B cell (primary cell): ENCODE measurements around the gene BUB3. TPM values are rescaled to one million over a fixed set of nuclear protein-coding genes. Genes with fewer than 3 reads are reported as not detected.

Source experiments
- ATAC-seq: fragments of 200-7000 bp; cut with Tn5 transposase; one replicate; pipeline ENCODE4 v1.10.0; 2021; ENCODE audit warnings: low read depth, mild to moderate bottlenecking, moderate number of reproducible peaks, moderate library complexity
- CTCF ChIA-PET: fragments of 350-600 bp; sonication (Branson Sonifier 250); formaldehyde crosslinking; loops from one replicate; lab custom pipeline; 2021; ENCODE audit warnings: antibody characterized with exemption, inconsistent platforms; lab: Charles Lee
- POLR2A ChIA-PET: fragments of 350-600 bp; sonication (Branson Sonifier 250); formaldehyde crosslinking; loops from one replicate; lab custom pipeline; 2021; ENCODE audit warnings: antibody characterized with exemption; lab: Charles Lee
- DNase-seq: peaks from one replicate; pipeline ENCODE4 v3.0.0; 2013
- H2AFZ ChIP-seq: 2 replicates; pipeline ENCODE4 v1.6.1; 2012; ENCODE audit warnings: mild to moderate bottlenecking, low read depth, low read length; ENCODE audit not compliant: insufficient read depth, poor library complexity, severe bottlenecking
- H3K27ac ChIP-seq, 2 donors: 1 replicate in 1 of 2; 2 replicates in 1 of 2; pipeline ENCODE4 v1.5.1; 2012 to 2013; ENCODE audit warnings: low read length in 2 of 2, mild to moderate bottlenecking in 2 of 2, moderate library complexity in 1 of 2
- H3K27me3 ChIP-seq, 4 experiments: fragments of 200-600 bp in 1 of 4; sonication (generic) in 1 of 4; replicated peaks in 1 of 4; 1 replicate in 2 of 4; 2 replicates in 2 of 4; pipeline versions ENCODE4 v1.6.1 to v1.7.0; 2013 to 2016; ENCODE audit warnings: low read length in 3 of 4, mild to moderate bottlenecking in 2 of 4, mixed read lengths in 1 of 4, moderate library complexity in 1 of 4; ENCODE audit not compliant: insufficient read depth in 4 of 4, control insufficient read depth in 3 of 4; ENCODE audit errors: control extremely low read depth in 1 of 4
- H3K36me3 ChIP-seq, 2 experiments: replicated peaks in 1 of 2; 1 replicate in 1 of 2; 2 replicates in 1 of 2; pipeline versions ENCODE4 v1.6.1 to v1.7.1; 2013; ENCODE audit warnings: low read length in 1 of 2; ENCODE audit not compliant: insufficient read depth in 2 of 2, control insufficient read depth in 1 of 2; ENCODE audit errors: control extremely low read depth in 1 of 2, extremely low read depth in 1 of 2
- H3K4me1 ChIP-seq, 2 donors: fragments of 200-600 bp in 1 of 2; sonication (generic) in 1 of 2; 1 replicate in 1 of 2; 2 replicates in 1 of 2; pipeline versions ENCODE4 v1.5.1 to v1.6.1; 2013 to 2017; ENCODE audit warnings: low read length in 2 of 2; ENCODE audit not compliant: control insufficient read depth in 2 of 2, insufficient read depth in 2 of 2
- H3K4me2 ChIP-seq: replicated peaks from 2 replicates; pipeline ENCODE3; 2012; ENCODE audit warnings: mild to moderate bottlenecking, low read depth, low read length; ENCODE audit not compliant: poor library complexity, severe bottlenecking
- H3K4me3 ChIP-seq, 5 experiments: fragments of 200-600 bp in 1 of 5; sonication (generic) in 1 of 5; 1 replicate in 3 of 5; 2 replicates in 2 of 5; pipeline versions ENCODE4 v1.5.1 to v1.7.0; 2011 to 2016; ENCODE audit warnings: low read length in 4 of 5, mild to moderate bottlenecking in 4 of 5, low read depth in 2 of 5, control low read depth in 1 of 5, moderate library complexity in 1 of 5; ENCODE audit not compliant: insufficient read depth in 1 of 5; ENCODE audit errors: control extremely low read depth in 1 of 5, extremely low read depth in 1 of 5
- H3K79me2 ChIP-seq: fragments of 200-600 bp; sonication (generic); one replicate; pipeline ENCODE4 v1.6.0; 2016; ENCODE audit warnings: low read length; ENCODE audit not compliant: control insufficient read depth, insufficient read depth
- H3K9ac ChIP-seq: fragments of 200-600 bp; sonication (generic); 2 replicates; pipeline ENCODE4 v1.6.1; 2017; ENCODE audit warnings: mild to moderate bottlenecking, low read length, moderate library complexity
- H3K9me3 ChIP-seq, 3 donors: one replicate each; pipeline versions ENCODE4 v1.6.1 to v1.7.1; 2013; ENCODE audit warnings: low read length in 2 of 3; ENCODE audit not compliant: control insufficient read depth in 2 of 3, insufficient read depth in 1 of 3; ENCODE audit errors: control extremely low read depth in 1 of 3
- H4K20me1 ChIP-seq: 2 replicates; pipeline ENCODE4 v1.6.0; 2012; ENCODE audit warnings: mild to moderate bottlenecking, low read length; ENCODE audit not compliant: insufficient read depth, control insufficient read depth, poor library complexity, severe bottlenecking
- H3K27ac Mint-ChIP-seq: one replicate; pipeline ENCODE4 v1.8.0; 2021; ENCODE audit warnings: mixed read lengths
- H3K27me3 Mint-ChIP-seq: one replicate; pipeline ENCODE4 v1.8.0; 2021; ENCODE audit warnings: mixed read lengths
- H3K4me1 Mint-ChIP-seq: one replicate; pipeline ENCODE4 v1.8.0; 2021; ENCODE audit warnings: mixed read lengths
- H3K4me3 Mint-ChIP-seq: one replicate; pipeline ENCODE4 v1.8.0; 2021; ENCODE audit warnings: mixed read lengths
- H3K9me3 Mint-ChIP-seq: one replicate; pipeline ENCODE4 v1.8.0; 2022; ENCODE audit warnings: mixed read lengths; ENCODE audit not compliant: insufficient read depth
- EZH2 ChIP-seq: IDR thresholded peaks from 2 replicates; pipeline ENCODE4 v1.6.1; 2012; ENCODE audit warnings: borderline replicate concordance, low read depth, mild to moderate bottlenecking, moderate library complexity, low read length; ENCODE audit not compliant: insufficient read depth, poor library complexity, severe bottlenecking
- WGBS: methylation state at CpG from one replicate; pipeline ENCODE4 v1.1.5; 2013; ENCODE audit warnings: missing lambda C conversion rate; ENCODE audit not compliant: insufficient coverage; 5-methylcytosine and 5-hydroxymethylcytosine counted together
- intact Hi-C: fragments of 100-400 bp; cut with micrococcal nuclease; formaldehyde crosslinking; loops from one replicate; pipeline ENCODE4 v1.10.0; 2022
- polyA plus RNA-seq: library from polyadenylated mRNA; depleted of rRNA; stranded (reverse); fragments of >200 nt; gene quantifications from 2 replicates; pipeline ENCODE4 v1.2.3, GENCODE V29; 2012
- total RNA-seq, 2 donors: library from RNA; stranded (reverse); fragments of 120-200 nt in 1 of 2; gene quantifications; 1 replicate in 1 of 2; 2 replicates in 1 of 2; pipeline versions ENCODE4 v1.2.3 to v1.2.4, GENCODE V29; 2013 to 2022
- TF ChIP-seq, protein P1 (sequence below): fragments of 200-600 bp; IDR thresholded peaks from one replicate; pipeline ENCODE4 v1.8.0; 2022; ENCODE audit warnings: antibody characterized with exemption, mild to moderate bottlenecking

BUB3 gene
- total and polyA plus RNA-seq, 2 donors (not counting 1 experiment from before 2014, with no cell fraction given) = 112 to 113 TPM

DNA sequence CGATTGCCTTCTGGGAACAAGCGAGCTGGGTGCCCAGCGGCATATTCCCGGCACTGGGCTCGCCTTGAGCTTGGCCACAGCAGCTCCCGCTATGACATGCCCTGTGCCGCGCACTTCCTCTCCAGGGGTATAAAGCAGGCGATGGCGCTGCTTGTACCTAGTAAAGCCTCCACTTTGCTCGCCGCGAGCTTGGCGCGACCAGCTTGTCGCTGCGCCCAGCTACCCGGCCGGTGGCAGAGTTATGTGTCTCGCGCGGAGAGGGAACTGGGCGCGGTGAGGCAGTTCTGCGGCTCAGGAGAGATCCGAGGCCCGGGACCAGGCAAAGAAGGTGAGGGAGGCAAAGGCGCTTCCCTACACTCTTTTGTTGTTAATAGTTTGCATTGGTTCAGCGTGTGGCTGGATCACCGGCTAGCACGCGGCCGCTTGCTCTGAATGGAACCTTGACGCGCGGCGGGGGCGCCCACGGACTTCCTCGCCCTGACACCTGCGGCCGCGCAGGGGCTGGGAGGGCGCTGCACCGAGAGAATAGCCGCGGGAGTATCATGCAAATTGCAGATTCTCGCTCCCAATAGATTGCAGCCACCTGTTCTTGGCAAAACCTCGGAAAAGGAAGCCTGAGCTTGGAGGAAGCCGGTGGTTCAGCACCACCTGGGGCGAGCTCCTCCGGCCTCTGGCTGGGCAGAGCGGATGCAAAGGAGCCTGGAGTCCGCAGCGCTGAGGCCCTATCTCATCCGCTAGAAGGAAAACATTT is 3.0 kb upstream of the BUB3 start:
- Histone ChIP-seq H3K4me2 (peak overlapping the region; percentile 78), H4K20me1 (peaks cover 24% of the 10 kb centered on the region), H3K79me2 (peaks cover 20% of the 10 kb centered on the region), H3K36me3 (peaks cover 2 to 6% of the 10 kb centered on the region in 2 experiments), H2AFZ (peak overlapping the region; percentile 59), H3K4me3 (peak overlapping the region in 4 of 5 experiments; percentile 10 to 44 (median 37)), H3K27ac (no peak overlapping the region), H3K4me1 (peaks cover 69 to 74% of the 10 kb centered on the region in 2 donors), H3K9me3 (peaks cover 3 to 54% (median 6%) of the 10 kb centered on the region in 3 donors), H3K9ac (peak overlapping the region; percentile 28), H3K27me3 (peaks cover 0 to 68% (median 52%) of the 10 kb centered on the region in 4 experiments)
- Mint-ChIP-seq H3K27ac (peak overlapping the region; percentile 37), H3K4me1 (peaks cover 60% of the 10 kb centered on the region), H3K9me3 (no peaks in the 10 kb centered on the region), H3K4me3 (peak overlapping the region; percentile 79), H3K27me3 (peaks cover 33% of the 10 kb centered on the region)
- WGBS = 2% methylated on average over 56 of the region's 56 CpGs
- intact Hi-C loops = loop anchor here (5.0 to 10.0 kb wide), 3 partner anchors 251 to 1314 kb away; partner anchors contain the start of genes ATE1 and LHPP
- DNase-seq (peak; percentile 68), ATAC-seq (no peak)
- POLR2A ChIA-PET = no interaction called here
- CTCF ChIA-PET = interaction anchor here (0.7 to 1.4 kb wide), 5 partner anchors 11 to 407 kb away, joined by 3 to 4 read pairs (median 3); no protein-coding TSS in a partner anchor
- TF ChIP-seq, protein P1, sequence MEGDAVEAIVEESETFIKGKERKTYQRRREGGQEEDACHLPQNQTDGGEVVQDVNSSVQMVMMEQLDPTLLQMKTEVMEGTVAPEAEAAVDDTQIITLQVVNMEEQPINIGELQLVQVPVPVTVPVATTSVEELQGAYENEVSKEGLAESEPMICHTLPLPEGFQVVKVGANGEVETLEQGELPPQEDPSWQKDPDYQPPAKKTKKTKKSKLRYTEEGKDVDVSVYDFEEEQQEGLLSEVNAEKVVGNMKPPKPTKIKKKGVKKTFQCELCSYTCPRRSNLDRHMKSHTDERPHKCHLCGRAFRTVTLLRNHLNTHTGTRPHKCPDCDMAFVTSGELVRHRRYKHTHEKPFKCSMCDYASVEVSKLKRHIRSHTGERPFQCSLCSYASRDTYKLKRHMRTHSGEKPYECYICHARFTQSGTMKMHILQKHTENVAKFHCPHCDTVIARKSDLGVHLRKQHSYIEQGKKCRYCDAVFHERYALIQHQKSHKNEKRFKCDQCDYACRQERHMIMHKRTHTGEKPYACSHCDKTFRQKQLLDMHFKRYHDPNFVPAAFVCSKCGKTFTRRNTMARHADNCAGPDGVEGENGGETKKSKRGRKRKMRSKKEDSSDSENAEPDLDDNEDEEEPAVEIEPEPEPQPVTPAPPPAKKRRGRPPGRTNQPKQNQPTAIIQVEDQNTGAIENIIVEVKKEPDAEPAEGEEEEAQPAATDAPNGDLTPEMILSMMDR = no peak
- TF ChIP-seq EZH2 = peak; percentile 77
